Esophagus (tissue), 2 donors: Measurements from ENCODE around the gene NT5M. TPM values are rescaled to one million over a fixed set of nuclear protein-coding genes. Genes with fewer than 3 reads are reported as not detected.

Experiments used
- H3K27ac ChIP-seq, 2 donors: one replicate each; pipeline ENCODE4 v1.5.1; 2013; ENCODE audit warnings: low read depth in 2 of 2, mild to moderate bottlenecking in 2 of 2, inconsistent platforms in 1 of 2, low read length in 1 of 2, moderate library complexity in 1 of 2
- H3K27me3 ChIP-seq, 2 donors: one replicate each; pipeline ENCODE4 v1.6.1; 2013; ENCODE audit warnings: low read length in 2 of 2, control low read depth in 1 of 2, mild to moderate bottlenecking in 1 of 2; ENCODE audit not compliant: insufficient read depth in 2 of 2, control insufficient read depth in 1 of 2
- H3K36me3 ChIP-seq, 2 donors: one replicate each; pipeline ENCODE4 v1.6.1; 2013; ENCODE audit warnings: low read length in 1 of 2; ENCODE audit not compliant: control insufficient read depth in 2 of 2, insufficient read depth in 2 of 2
- H3K4me1 ChIP-seq, 2 donors: one replicate each; pipeline ENCODE4 v1.6.1; 2013; ENCODE audit warnings: low read length in 1 of 2; ENCODE audit not compliant: control insufficient read depth in 2 of 2, insufficient read depth in 2 of 2
- H3K4me3 ChIP-seq, 2 donors: one replicate each; pipeline ENCODE4 v1.5.1; 2013; ENCODE audit warnings: low read length in 2 of 2, mild to moderate bottlenecking in 2 of 2, low read depth in 1 of 2, moderate library complexity in 1 of 2
- H3K9me3 ChIP-seq, 2 donors: one replicate each; pipeline ENCODE4 v1.6.1; 2013; ENCODE audit warnings: mild to moderate bottlenecking in 2 of 2, low read depth in 1 of 2, low read length in 1 of 2, moderate library complexity in 1 of 2; ENCODE audit not compliant: control insufficient read depth in 2 of 2, insufficient read depth in 1 of 2
- WGBS, 2 donors: extraction: QIAGEN DNeasy Blood & Tissue Kit; methylation state at CpG; one replicate each; pipeline ENCODE4 v1.1.7; 2013; 5-methylcytosine and 5-hydroxymethylcytosine counted together
- polyA plus RNA-seq, 2 donors: library from polyadenylated mRNA; stranded (reverse); fragments of 200-250 nt; gene quantifications; one replicate each; pipeline ENCODE4 v1.2.3, GENCODE V29; 2013
- donor health status: healthy with polysubstance abuse.
- donor health status: Bipolar disorder and iron deficiency.

NT5M gene
- polyA plus RNA-seq, 2 donors = 2.1 to 2.4 TPM

DNA sequence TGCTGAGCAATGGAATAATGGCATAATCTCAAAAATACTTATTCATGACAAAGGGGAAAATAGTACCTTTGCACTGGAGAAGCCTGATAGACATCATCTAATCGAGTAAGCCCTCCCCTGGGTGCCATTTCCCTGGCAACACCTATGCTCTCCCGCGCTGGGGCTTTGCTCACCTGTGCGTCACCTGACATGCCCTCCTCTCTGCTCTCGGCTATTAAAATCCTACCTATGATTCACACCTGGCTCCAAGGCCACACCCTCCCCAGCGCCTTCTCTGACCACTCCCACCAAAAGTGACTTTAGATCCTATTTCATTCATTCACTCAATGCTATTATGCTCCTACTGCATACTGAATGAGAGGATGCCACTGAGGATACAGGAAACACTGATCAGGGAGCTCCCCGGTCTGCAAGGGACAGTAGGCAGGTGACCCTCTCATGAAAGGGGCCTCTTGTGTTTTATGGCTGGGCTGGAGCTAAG is 83.9 kb downstream of the NT5M start:
- Histone ChIP-seq H3K4me3 (no peak overlapping the region), H3K9me3 (no peaks in the 10 kb centered on the region), H3K27me3 (no peaks in the 10 kb centered on the region), H3K36me3 (no peaks in the 10 kb centered on the region), H3K27ac (no peak overlapping the region), H3K4me1 (no peaks in the 10 kb centered on the region)
- 58 to 62% methylated on average over 7 of the region's 7 CpGs for WGBS, 2 donors

DNA sequence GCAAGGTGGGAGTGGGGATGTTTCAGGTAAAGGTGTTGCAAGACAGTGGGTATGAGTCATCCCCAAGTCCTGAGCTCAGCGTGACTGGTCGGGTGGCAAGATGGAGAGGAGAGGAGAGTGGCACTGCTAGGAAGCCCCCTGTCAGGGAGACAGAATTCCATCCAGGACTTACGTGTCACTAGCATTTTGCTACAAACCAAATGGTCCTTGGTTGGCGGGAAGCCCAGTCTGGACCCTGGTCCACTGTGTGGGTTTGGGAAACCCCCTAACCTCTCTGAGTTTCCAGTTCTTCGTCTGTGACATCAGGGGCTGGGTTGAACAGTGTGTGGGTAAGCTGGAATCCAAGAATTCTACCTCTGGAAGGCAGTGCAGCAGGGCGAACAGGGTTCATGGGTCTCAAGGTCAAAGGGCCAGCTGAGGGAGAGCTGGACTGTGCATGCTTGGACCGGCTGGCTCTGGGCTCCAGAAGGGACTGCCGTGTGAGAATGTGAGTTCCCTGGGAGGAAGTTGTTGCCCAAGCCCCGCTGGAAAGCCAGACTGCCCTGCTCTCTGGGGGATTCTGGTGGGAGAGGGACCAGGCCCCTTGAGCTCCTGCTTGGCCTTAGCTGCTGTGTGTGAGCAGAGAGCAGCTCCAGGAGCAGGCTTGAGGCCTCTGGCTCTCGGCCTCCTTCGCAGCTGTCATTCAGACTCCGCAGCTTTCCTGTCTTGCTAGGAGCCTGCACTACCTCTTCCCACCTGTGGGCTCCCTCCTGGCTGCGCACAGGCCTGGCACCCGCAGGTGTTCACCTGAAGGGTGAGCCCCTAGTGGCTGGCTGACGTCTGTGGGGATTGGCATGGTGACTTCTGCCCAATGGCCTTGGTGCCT is 84.6 kb downstream of the NT5M start:
- Histone ChIP-seq H3K9me3 (no peaks in the 10 kb centered on the region), H3K27ac (no peak overlapping the region)

DNA sequence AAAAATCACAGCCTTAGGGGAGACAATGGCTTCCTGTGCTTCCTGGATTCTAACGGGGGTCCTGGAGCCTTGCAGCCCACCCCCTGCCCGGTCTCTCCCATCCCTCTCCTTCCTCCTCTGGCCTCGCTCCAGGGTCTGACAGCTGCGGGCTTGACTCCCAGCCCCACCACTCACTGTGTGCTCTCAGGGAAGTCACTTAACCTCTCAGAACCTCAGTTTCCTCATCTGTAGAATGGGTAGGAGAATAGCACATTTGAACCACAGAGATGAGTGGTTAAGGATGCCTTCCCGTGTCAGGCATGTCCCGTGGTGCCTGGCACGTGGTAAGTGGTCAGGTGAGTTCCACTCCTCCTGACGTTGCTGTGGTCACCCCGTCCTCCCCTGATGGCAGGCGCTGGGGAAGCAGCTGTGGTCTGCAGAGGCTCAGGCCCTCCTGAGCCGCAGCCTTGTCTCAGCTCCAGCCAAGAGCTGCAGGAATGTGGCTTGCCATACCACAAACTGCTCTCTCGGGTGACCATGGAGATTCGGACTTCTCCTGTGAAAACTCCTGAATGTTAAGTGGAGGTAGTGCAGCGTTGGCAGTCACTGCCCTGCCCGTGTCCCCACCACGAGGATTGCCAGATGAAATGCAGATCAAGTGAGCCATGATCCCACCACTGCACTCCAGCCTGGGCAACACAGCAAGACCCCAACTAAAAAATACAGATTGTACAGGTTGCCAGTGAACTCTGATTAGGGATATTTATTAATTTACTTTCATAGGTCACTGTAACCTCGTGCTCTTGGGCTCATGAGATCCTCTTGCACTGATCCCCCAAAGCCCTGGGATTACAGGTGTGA is 85.7 kb downstream of the NT5M start:
- H3K27me3 ChIP-seq = no peaks in the 10 kb centered on the region
- H3K27ac ChIP-seq = no peak overlapping the region
- no peaks in the 10 kb centered on the region for H3K9me3 ChIP-seq
- H3K4me3 ChIP-seq = no peak overlapping the region
- no peaks in the 10 kb centered on the region for H3K36me3 ChIP-seq
- H3K4me1 ChIP-seq = no peaks in the 10 kb centered on the region
- 78 to 83% methylated on average over 17 of the region's 17 CpGs for WGBS, 2 donors

More for the DNA sequence above, 84.6 kb downstream of the NT5M start:
- no peak overlapping the region for H3K4me3 ChIP-seq
- H3K27me3 ChIP-seq = no peaks in the 10 kb centered on the region
- H3K4me1 ChIP-seq = no peaks in the 10 kb centered on the region
- no peaks in the 10 kb centered on the region for H3K36me3 ChIP-seq
- 55 to 67% methylated on average over 15 of the region's 15 CpGs for WGBS, 2 donors

- Histone ChIP-seq H3K36me3 (no peaks in the 10 kb centered on the region), H3K9me3 (no peaks in the 10 kb centered on the region), H3K27me3 (no peaks in the 10 kb centered on the region), H3K4me3 (no peak overlapping the region), H3K4me1 (no peaks in the 10 kb centered on the region), H3K27ac (no peak overlapping the region)
- WGBS, 2 donors = 77 to 81% methylated on average over 23 of the region's 23 CpGs
Measured at GRCh38 chr17:17391668-17392370, 88.6 kb downstream of the NT5M start.

GRCh38 chr17:17393976-17394375 is 90.8 kb downstream of the NT5M start:
- no peak overlapping the region for H3K27ac ChIP-seq
- 77 to 80% methylated on average over 12 of the region's 12 CpGs for WGBS, 2 donors
- no peak overlapping the region for H3K4me3 ChIP-seq
- no peaks in the 10 kb centered on the region for H3K9me3 ChIP-seq
- no peaks in the 10 kb centered on the region for H3K36me3 ChIP-seq
- no peaks in the 10 kb centered on the region for H3K27me3 ChIP-seq
- no peaks in the 10 kb centered on the region for H3K4me1 ChIP-seq

DNA sequence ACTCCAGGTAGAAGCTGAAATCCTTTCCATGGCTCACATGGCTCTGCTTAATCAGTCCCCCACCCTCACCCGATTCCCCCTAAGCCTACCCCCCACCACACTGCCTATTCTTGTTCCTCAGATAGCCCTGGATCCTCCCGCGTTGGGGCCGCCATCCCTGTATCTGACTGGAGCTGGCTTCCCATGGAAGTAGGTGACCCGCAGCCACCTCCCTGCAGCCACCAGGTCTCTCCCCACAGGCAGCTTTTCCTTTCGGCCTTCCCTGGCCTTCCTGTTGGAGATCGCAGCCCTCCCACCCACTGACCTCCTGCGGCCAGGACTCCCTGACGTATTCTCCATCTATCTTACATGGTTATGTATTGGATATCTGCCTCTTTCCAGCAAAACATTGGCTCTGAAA is 91.3 kb downstream of the NT5M start:
- Histone ChIP-seq H3K27me3 (no peaks in the 10 kb centered on the region), H3K4me1 (no peaks in the 10 kb centered on the region), H3K27ac (no peak overlapping the region), H3K9me3 (no peaks in the 10 kb centered on the region), H3K36me3 (no peaks in the 10 kb centered on the region), H3K4me3 (no peak overlapping the region)
- 85 to 87% methylated on average over 9 of the region's 9 CpGs for WGBS, 2 donors

- Histone ChIP-seq H3K27me3 (no peaks in the 10 kb centered on the region), H3K4me1 (no peaks in the 10 kb centered on the region), H3K9me3 (no peaks in the 10 kb centered on the region), H3K4me3 (no peak overlapping the region), H3K27ac (no peak overlapping the region), H3K36me3 (no peaks in the 10 kb centered on the region)
- 81 to 86% methylated on average over 6 of the region's 6 CpGs for WGBS, 2 donors
Measured at GRCh38 chr17:17395246-17395802, 92.2 kb downstream of the NT5M start.

GRCh38 chr17:17395885-17396284 is 92.7 kb downstream of the NT5M start:
- Histone ChIP-seq H3K9me3 (no peaks in the 10 kb centered on the region), H3K4me3 (no peak overlapping the region), H3K27ac (no peak overlapping the region), H3K36me3 (no peaks in the 10 kb centered on the region), H3K27me3 (no peaks in the 10 kb centered on the region), H3K4me1 (no peaks in the 10 kb centered on the region)
- WGBS, 2 donors = 93 to 95% methylated on average over 6 of the region's 6 CpGs
